ENCODE data around the gene GRK7. TPM values are rescaled to one million over a fixed set of nuclear protein-coding genes. Genes with fewer than 3 reads are reported as not detected.
"Not testable (repeated sequence)": the region's sequence is repeated elsewhere in the genome, so short reads cannot be mapped to it uniquely, and the experiment has no call there.

Gene GRK7
- total and polyA plus RNA-seq, 5 donors = not detected

- Histone ChIP-seq H3K27ac (ENCODE audit: low read length) (no peak overlapping the region), H3K4me1 (ENCODE audit: control insufficient read depth, insufficient read depth, low read length) (no peaks in the 10 kb centered on the region), H3K27me3 (ENCODE audit: control insufficient read depth, insufficient read depth) (no peaks in the 10 kb centered on the region), H3K4me3 (ENCODE audit: low read length) (no peak overlapping the region), H3K9me3 (ENCODE audit: control insufficient read depth, low read length) (no peaks in the 10 kb centered on the region)
- DNase-seq = no peak
- 92% methylated on average over 1 of the region's 1 CpG for WGBS
- intact Hi-C loops (cut with DNase I) = no loop called here
- no peak for ATAC-seq
Measured at GRCh38 chr3:141779667-141780066, 16.5 kb downstream of the GRK7 start.

DNA sequence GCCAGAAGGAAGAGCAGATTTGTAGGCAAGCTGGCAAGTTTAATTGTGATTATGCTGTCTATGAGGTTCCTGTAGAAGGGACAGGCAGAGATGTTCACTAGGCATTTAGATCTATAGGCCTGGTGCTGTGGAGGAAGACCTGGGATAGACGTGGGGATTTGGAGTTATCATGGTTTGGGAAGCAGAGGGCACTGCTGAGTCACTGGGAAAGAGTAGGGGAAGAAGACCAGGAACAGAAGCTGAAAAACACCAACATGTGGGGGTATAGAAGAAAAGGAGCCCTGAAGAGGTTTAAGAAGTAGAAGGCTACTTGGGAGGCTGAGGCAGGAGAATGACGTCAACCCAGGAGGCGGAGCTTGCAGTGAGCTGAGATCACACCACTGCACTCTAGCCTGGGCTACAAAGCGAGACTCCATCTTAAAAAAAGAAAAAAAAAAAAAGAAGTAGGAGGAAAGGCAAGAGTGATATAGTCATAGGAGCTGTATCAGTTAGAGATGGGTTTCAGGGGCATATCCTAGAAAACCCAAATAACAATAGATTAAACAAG is 19.3 kb downstream of the GRK7 start:
- H3K27me3 ChIP-seq (ENCODE audit: control insufficient read depth, insufficient read depth) = no peaks in the 10 kb centered on the region
- intact Hi-C loops (cut with DNase I) = no loop called here
- H3K4me3 ChIP-seq (ENCODE audit: low read length) = no peak overlapping the region
- no peak for ATAC-seq
- DNase-seq = no peak
- no peak overlapping the region for H3K27ac ChIP-seq (ENCODE audit: low read length)
- H3K9me3 ChIP-seq (ENCODE audit: control insufficient read depth, low read length) = no peaks in the 10 kb centered on the region
- no peaks in the 10 kb centered on the region for H3K4me1 ChIP-seq (ENCODE audit: control insufficient read depth, insufficient read depth, low read length)
- WGBS = 65% methylated on average over 4 of the region's 4 CpGs

GRCh38 chr3:141783632-141784031 is 20.4 kb downstream of the GRK7 start:
- no peaks in the 10 kb centered on the region for H3K27me3 ChIP-seq (ENCODE audit: control insufficient read depth, insufficient read depth)
- no peak overlapping the region for H3K4me3 ChIP-seq (ENCODE audit: low read length)
- no peak for ATAC-seq
- 76% methylated on average over 6 of the region's 6 CpGs for WGBS
- intact Hi-C loops (cut with DNase I) = no loop called here
- H3K4me1 ChIP-seq (ENCODE audit: control insufficient read depth, insufficient read depth, low read length) = no peaks in the 10 kb centered on the region
- no peaks in the 10 kb centered on the region for H3K9me3 ChIP-seq (ENCODE audit: control insufficient read depth, low read length)
- H3K27ac ChIP-seq (ENCODE audit: low read length) = no peak overlapping the region
- DNase-seq = no peak

DNA sequence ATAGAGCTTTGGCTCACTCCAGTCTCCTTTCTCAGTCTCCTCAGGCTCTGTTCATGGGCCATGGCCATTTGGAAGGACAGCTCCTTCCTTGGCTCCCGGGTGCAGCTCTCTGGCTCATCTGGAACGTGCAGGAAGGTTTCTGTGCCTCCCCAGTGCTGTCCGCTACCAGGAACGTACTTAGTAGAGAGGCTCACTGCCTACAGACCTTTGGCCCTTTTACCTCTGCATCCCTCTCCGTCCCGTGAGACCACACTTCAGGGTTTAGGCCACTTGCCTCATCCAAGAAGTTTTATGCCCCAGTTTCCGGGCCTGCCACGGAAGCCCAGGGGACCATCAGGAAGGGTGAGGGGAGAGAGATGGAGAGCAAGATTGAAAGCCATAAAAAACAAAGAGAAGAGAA is 20.9 kb downstream of the GRK7 start:
- ATAC-seq = no peak
- no peak for DNase-seq
- no peak overlapping the region for H3K4me3 ChIP-seq (ENCODE audit: low read length)
- H3K9me3 ChIP-seq (ENCODE audit: control insufficient read depth, low read length) = no peaks in the 10 kb centered on the region
- intact Hi-C loops (cut with DNase I) = no loop called here
- 84% methylated on average over 8 of the region's 8 CpGs for WGBS
- H3K4me1 ChIP-seq (ENCODE audit: control insufficient read depth, insufficient read depth, low read length) = no peaks in the 10 kb centered on the region
- H3K27me3 ChIP-seq (ENCODE audit: control insufficient read depth, insufficient read depth) = no peaks in the 10 kb centered on the region
- no peak overlapping the region for H3K27ac ChIP-seq (ENCODE audit: low read length)

GRCh38 chr3:141784531-141784930 is 21.3 kb downstream of the GRK7 start:
- intact Hi-C loops (cut with DNase I) = no loop called here
- H3K4me3 ChIP-seq (ENCODE audit: low read length) = no peak overlapping the region
- 69% methylated on average over 2 of the region's 2 CpGs for WGBS
- DNase-seq (no peak), ATAC-seq (no peak)
- H3K9me3 ChIP-seq (ENCODE audit: control insufficient read depth, low read length) = no peaks in the 10 kb centered on the region
- no peaks in the 10 kb centered on the region for H3K27me3 ChIP-seq (ENCODE audit: control insufficient read depth, insufficient read depth)
- no peak overlapping the region for H3K27ac ChIP-seq (ENCODE audit: low read length)
- no peaks in the 10 kb centered on the region for H3K4me1 ChIP-seq (ENCODE audit: control insufficient read depth, insufficient read depth, low read length)

- Histone ChIP-seq H3K4me3 (ENCODE audit: low read length) (no peak overlapping the region), H3K9me3 (ENCODE audit: control insufficient read depth, low read length) (no peaks in the 10 kb centered on the region), H3K27me3 (ENCODE audit: control insufficient read depth, insufficient read depth) (no peaks in the 10 kb centered on the region), H3K27ac (ENCODE audit: low read length) (no peak overlapping the region), H3K4me1 (ENCODE audit: control insufficient read depth, insufficient read depth, low read length) (no peaks in the 10 kb centered on the region)
- ATAC-seq = no peak
- DNase-seq = no peak
- 88% methylated on average over 4 of the region's 4 CpGs for WGBS
- intact Hi-C loops (cut with DNase I) = no loop called here
Measured at GRCh38 chr3:141788149-141788548, 24.9 kb downstream of the GRK7 start.

- WGBS = 90% methylated on average over 5 of the region's 5 CpGs
- DNase-seq; H3K4me1 ChIP-seq (ENCODE audit: control insufficient read depth, insufficient read depth, low read length); intact Hi-C loops (cut with DNase I); ATAC-seq; H3K27ac ChIP-seq (ENCODE audit: low read length); H3K4me3 ChIP-seq (ENCODE audit: low read length); H3K27me3 ChIP-seq (ENCODE audit: control insufficient read depth, insufficient read depth); H3K9me3 ChIP-seq (ENCODE audit: control insufficient read depth, low read length): not testable (repeated sequence)
Measured at GRCh38 chr3:141788750-141789149, 25.5 kb downstream of the GRK7 start.

DNA sequence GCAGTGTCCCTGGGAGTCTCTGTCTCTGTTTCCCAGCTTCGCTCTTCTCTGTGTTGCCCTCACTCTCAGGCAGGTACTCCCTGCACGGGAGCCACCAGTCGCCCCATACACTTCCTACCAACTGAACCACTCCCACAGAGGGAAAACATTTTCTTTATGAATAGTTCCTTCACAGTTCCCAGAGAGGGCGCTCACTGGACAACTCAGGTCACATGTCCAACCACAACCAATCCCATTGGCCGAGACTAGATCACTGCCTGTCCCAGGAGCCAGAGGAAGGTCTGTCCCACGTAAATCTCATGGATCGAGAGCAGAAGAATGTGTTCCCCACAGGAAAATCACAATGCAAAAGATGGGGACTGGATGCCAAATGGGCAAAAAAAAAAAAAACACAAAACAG is 26.1 kb downstream of the GRK7 start:
- no peak overlapping the region for H3K27ac ChIP-seq (ENCODE audit: low read length)

GRCh38 chr3:141790171-141790570 is 27.0 kb downstream of the GRK7 start:
- WGBS = 93% methylated on average over 4 of the region's 4 CpGs
- DNase-seq = no peak
- H3K4me1 ChIP-seq (ENCODE audit: control insufficient read depth, insufficient read depth, low read length) = no peaks in the 10 kb centered on the region
- intact Hi-C loops (cut with DNase I) = loop anchor here in 1 of 4 donors (10.0 kb wide), 1 partner anchor 85 kb away; the partner anchor contains the start of gene ATP1B3
- H3K27me3 ChIP-seq (ENCODE audit: control insufficient read depth, insufficient read depth) = no peaks in the 10 kb centered on the region
- H3K4me3 ChIP-seq (ENCODE audit: low read length) = no peak overlapping the region
- ATAC-seq = no peak
- H3K9me3 ChIP-seq (ENCODE audit: control insufficient read depth, low read length) = no peaks in the 10 kb centered on the region
- H3K27ac ChIP-seq (ENCODE audit: low read length) = no peak overlapping the region

More for the DNA sequence above, 26.1 kb downstream of the GRK7 start:
- 89% methylated on average over 7 of the region's 7 CpGs for WGBS
- Histone ChIP-seq H3K9me3 (ENCODE audit: control insufficient read depth, low read length) (no peaks in the 10 kb centered on the region), H3K4me1 (ENCODE audit: control insufficient read depth, insufficient read depth, low read length) (no peaks in the 10 kb centered on the region), H3K27me3 (ENCODE audit: control insufficient read depth, insufficient read depth) (no peaks in the 10 kb centered on the region), H3K4me3 (ENCODE audit: low read length) (no peak overlapping the region)
- intact Hi-C loops (cut with DNase I) = no loop called here
- no peak for DNase-seq
- no peak for ATAC-seq

GRCh38 chr3:141792495-141792894 is 29.3 kb downstream of the GRK7 start:
- no peak overlapping the region for H3K4me3 ChIP-seq (ENCODE audit: low read length)
- intact Hi-C loops (cut with DNase I) = loop anchor here in 1 of 4 donors (10.0 kb wide), 1 partner anchor 82 kb away; the partner anchor contains the start of gene ATP1B3
- no peaks in the 10 kb centered on the region for H3K27me3 ChIP-seq (ENCODE audit: control insufficient read depth, insufficient read depth)
- no peak for ATAC-seq
- DNase-seq = no peak
- H3K9me3 ChIP-seq (ENCODE audit: control insufficient read depth, low read length) = no peaks in the 10 kb centered on the region
- H3K27ac ChIP-seq (ENCODE audit: low read length) = no peak overlapping the region
- WGBS = 93% methylated on average over 1 of the region's 1 CpG
- H3K4me1 ChIP-seq (ENCODE audit: control insufficient read depth, insufficient read depth, low read length) = no peaks in the 10 kb centered on the region

DNA sequence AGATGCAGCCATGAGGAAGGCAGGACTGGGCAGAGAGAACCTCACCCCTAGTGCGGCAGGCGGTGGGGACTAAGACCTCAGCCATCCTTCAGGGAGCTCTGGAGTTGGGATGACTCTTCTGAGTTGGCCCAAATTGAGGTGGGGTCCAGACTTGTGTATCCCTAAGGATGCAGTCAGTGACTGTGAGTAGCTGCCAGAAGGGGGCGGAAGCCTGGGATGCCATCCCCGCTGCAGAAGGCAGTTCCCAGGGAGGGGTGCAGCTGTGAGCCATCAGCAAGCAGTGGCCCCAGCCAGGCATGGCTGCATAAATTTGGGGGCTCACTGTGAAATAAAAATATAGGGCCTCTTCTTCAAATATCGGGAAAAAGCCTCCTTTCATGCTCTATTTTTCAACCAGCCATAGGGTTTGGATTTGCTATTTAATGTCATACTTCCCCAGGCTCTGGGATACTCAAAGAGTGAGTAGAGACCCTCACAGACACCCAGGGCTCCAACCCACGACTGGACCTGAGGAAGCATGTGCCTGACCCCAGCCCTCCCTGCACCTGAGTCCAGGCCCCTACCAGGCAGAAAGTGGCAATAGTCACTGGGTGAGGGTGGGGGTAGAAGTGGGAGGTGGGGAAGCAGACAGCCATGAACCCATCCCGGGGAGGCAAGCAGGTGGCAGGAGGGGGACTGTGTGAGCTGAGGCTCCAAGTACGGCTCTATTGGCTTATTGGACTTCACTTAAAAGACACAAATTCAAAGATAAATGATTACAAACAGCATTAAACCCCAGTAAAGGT is 30.5 kb downstream of the GRK7 start:
- no peak for ATAC-seq
- intact Hi-C loops (cut with DNase I) = loop anchor here in 1 of 4 donors (10.0 kb wide), 1 partner anchor 81 kb away; the partner anchor contains the start of gene ATP1B3

More for the DNA sequence above, 30.5 kb downstream of the GRK7 start:
- 95% methylated on average over 8 of the region's 8 CpGs for WGBS
- no peak for DNase-seq
- Histone ChIP-seq H3K27ac (ENCODE audit: low read length) (no peak overlapping the region), H3K27me3 (ENCODE audit: control insufficient read depth, insufficient read depth) (no peaks in the 10 kb centered on the region), H3K4me1 (ENCODE audit: control insufficient read depth, insufficient read depth, low read length) (peaks cover 3% of the 10 kb centered on the region), H3K9me3 (ENCODE audit: control insufficient read depth, low read length) (no peaks in the 10 kb centered on the region), H3K4me3 (ENCODE audit: low read length) (no peak overlapping the region)
